ENCODE measurements around the gene ZNF664. TPM values are rescaled to one million over a fixed set of nuclear protein-coding genes. Genes with fewer than 3 reads are reported as not detected.

ZNF664 gene
- total and polyA plus RNA-seq, 8 donors = 16.5 to 224 (median 59.3) TPM

GRCh38 chr12:124031058-124031457 is 58.0 kb downstream of the ZNF664 start:
- no peak for DNase-seq
- intact Hi-C loops (cut with DNase I; ENCODE audit: low total_unique reads) = no loop called here
- Histone ChIP-seq H3K27me3 (no peaks in the 10 kb centered on the region), H3K36me3 (no peaks in the 10 kb centered on the region), H3K4me3 (no peak overlapping the region), H3K9me3 (no peaks in the 10 kb centered on the region), H3K4me1 (no peaks in the 10 kb centered on the region), H3K27ac (no peak overlapping the region)
- TF ChIP-seq POLR2AphosphoS5 (IDR thresholded peaks at IDR 0.05) = no peak
- TF ChIP-seq EP300 (IDR thresholded peaks at IDR 0.05) = no peak
- TF ChIP-seq POLR2A (IDR thresholded peaks at IDR 0.05) = no peak
- TF ChIP-seq, protein P1, sequence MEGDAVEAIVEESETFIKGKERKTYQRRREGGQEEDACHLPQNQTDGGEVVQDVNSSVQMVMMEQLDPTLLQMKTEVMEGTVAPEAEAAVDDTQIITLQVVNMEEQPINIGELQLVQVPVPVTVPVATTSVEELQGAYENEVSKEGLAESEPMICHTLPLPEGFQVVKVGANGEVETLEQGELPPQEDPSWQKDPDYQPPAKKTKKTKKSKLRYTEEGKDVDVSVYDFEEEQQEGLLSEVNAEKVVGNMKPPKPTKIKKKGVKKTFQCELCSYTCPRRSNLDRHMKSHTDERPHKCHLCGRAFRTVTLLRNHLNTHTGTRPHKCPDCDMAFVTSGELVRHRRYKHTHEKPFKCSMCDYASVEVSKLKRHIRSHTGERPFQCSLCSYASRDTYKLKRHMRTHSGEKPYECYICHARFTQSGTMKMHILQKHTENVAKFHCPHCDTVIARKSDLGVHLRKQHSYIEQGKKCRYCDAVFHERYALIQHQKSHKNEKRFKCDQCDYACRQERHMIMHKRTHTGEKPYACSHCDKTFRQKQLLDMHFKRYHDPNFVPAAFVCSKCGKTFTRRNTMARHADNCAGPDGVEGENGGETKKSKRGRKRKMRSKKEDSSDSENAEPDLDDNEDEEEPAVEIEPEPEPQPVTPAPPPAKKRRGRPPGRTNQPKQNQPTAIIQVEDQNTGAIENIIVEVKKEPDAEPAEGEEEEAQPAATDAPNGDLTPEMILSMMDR (IDR thresholded peaks at IDR 0.05) = no peak
- 71 to 86% (median 81%) methylated on average over 5 of the region's 5 CpGs for WGBS, 5 donors

- DNase-seq = peak; percentile 38 to 87
- Histone ChIP-seq H3K4me3 (no peak overlapping the region), H3K27ac (no peak overlapping the region), H3K27me3 (no peaks in the 10 kb centered on the region), H3K36me3 (no peaks in the 10 kb centered on the region), H3K4me1 (peaks cover 0 to 4% (median 0%) of the 10 kb centered on the region in 4 donors), H3K9me3 (no peaks in the 10 kb centered on the region)
- WGBS, 5 donors = 47 to 53% (median 49%) methylated on average over 9 of the region's 9 CpGs
- TF ChIP-seq, protein P1 (IDR thresholded peaks at IDR 0.05) = peak in 5 of 7 experiments; percentile 52 to 81 (median 68)
- no peak for TF ChIP-seq POLR2A (IDR thresholded peaks at IDR 0.05)
- intact Hi-C loops (cut with DNase I; ENCODE audit: low total_unique reads) = no loop called here
Observed at GRCh38 chr12:124032265-124032886, 59.4 kb downstream of the ZNF664 start.

DNA sequence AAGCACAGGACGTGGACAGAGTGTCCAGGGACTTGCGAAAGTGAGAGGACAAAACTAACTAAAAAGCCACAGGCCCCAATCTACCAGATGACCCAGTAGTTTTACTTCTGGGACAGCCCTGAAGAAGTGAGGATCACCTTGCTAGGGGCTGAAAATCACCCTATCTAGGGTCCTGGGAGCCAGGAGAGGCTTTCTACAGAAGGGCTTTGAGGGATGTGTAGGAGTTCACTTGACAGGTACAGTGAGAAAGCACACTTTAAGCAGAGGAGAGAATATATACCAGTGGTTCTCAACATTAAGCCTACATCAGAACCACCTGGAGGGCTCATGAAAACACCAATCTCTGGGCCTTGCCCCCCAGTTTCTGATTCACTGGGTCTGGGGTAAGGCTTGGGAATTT is 60.8 kb downstream of the ZNF664 start:
- H3K9me3 ChIP-seq = no peaks in the 10 kb centered on the region
- intact Hi-C loops (cut with DNase I; ENCODE audit: low total_unique reads) = no loop called here
- WGBS, 5 donors = 86 to 97% (median 92%) methylated on average over 2 of the region's 2 CpGs

GRCh38 chr12:124034297-124034696 is 61.3 kb downstream of the ZNF664 start:
- H3K27ac ChIP-seq = no peak overlapping the region
- intact Hi-C loops (cut with DNase I; ENCODE audit: low total_unique reads) = no loop called here
- WGBS, 5 donors = 85 to 91% (median 91%) methylated on average over 11 of the region's 11 CpGs

More for the DNA sequence above, 60.8 kb downstream of the ZNF664 start:
- no peak overlapping the region for H3K27ac ChIP-seq
- H3K4me1 ChIP-seq = peaks cover 0 to 4% (median 0%) of the 10 kb centered on the region in 4 donors
- DNase-seq = no peak
- H3K36me3 ChIP-seq = no peaks in the 10 kb centered on the region
- TF ChIP-seq POLR2A (IDR thresholded peaks at IDR 0.05) = no peak
- TF ChIP-seq POLR2AphosphoS5 (IDR thresholded peaks at IDR 0.05) = no peak
- TF ChIP-seq, protein P1 (IDR thresholded peaks at IDR 0.05) = no peak
- TF ChIP-seq EP300 (IDR thresholded peaks at IDR 0.05) = no peak
- H3K4me3 ChIP-seq = no peak overlapping the region
- H3K27me3 ChIP-seq = no peaks in the 10 kb centered on the region

More at GRCh38 chr12:124034297-124034696, 61.3 kb downstream of the ZNF664 start:
- no peak overlapping the region for H3K4me3 ChIP-seq
- H3K4me1 ChIP-seq = peaks cover 0 to 4% (median 0%) of the 10 kb centered on the region in 4 donors
- H3K36me3 ChIP-seq = no peaks in the 10 kb centered on the region
- no peaks in the 10 kb centered on the region for H3K27me3 ChIP-seq
- H3K9me3 ChIP-seq = no peaks in the 10 kb centered on the region
- TF ChIP-seq EP300 (IDR thresholded peaks at IDR 0.05) (no peak), POLR2A (IDR thresholded peaks at IDR 0.05) (no peak), POLR2AphosphoS5 (IDR thresholded peaks at IDR 0.05) (no peak)
- TF ChIP-seq, protein P1 (IDR thresholded peaks at IDR 0.05) = no peak
- DNase-seq = no peak
